ENCODE data around the gene PDGFRB. TPM values are rescaled to one million over a fixed set of nuclear protein-coding genes. Genes with fewer than 3 reads are reported as not detected.

PDGFRB gene
- polyA plus RNA-seq, 4 donors = 130 to 148 (median 143) TPM

DNA sequence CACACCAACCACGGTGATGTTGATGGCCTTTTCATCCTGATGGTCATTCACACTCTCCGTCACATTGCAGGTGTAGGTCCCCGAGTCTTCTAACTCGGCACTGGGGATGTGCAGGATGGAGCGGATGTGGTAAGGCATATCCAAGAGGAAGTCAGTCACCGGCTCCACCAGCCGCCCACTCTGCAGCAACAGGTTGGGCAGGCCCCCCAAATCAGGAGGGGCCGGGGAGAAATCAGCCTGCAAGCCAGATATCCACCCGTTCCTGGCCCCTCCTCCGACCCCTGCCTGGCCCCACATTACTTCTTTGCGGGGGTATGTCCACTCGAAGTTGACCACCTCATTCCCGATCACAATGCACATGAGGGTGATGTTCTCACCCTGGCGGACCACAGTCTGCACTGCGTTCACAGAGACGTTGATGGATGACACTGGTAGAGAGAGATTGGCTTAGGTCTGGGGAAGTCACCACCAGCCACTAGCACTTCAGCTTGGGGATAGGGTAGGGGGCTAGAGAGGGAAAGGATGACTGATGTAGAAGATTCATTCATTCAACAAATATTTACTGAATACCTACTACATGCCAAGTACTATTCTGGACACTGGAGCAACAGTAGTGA lies 22.0 kb downstream of the PDGFRB start:
- no peak for DNase-seq (ENCODE audit: low read depth in 4 of 4, low spot score in 2 of 4)

DNA sequence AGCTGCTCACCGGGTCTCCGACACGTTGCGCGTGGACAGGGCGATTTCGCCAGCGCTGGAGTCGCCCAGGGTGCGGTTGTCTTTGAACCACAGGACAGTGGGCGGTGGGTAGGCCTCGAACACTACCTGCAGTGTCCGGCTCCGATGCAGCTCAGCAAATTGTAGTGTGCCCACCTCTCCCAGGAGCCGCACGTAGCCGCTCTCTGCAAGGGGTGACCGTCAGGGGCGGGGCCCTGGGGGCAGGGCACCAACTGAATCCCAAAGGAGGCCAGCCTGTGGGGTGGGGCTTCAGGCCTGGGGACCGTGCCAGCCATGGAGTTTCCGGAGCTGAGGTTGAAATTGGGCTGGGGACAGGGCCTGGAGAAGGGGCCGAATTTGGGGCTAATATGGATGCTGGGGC lies 22.9 kb downstream of the PDGFRB start:
- no peak for DNase-seq (ENCODE audit: low read depth in 4 of 4, low spot score in 2 of 4)

GRCh38 chr5:150131978-150132694 lies 23.5 kb downstream of the PDGFRB start:
- no peak for DNase-seq (ENCODE audit: low read depth in 4 of 4, low spot score in 2 of 4)

- DNase-seq (ENCODE audit: low read depth in 4 of 4, low spot score in 2 of 4) = no peak
These were observed 24.2 kb downstream of the PDGFRB start for GRCh38 chr5:150131461-150131860.

DNA sequence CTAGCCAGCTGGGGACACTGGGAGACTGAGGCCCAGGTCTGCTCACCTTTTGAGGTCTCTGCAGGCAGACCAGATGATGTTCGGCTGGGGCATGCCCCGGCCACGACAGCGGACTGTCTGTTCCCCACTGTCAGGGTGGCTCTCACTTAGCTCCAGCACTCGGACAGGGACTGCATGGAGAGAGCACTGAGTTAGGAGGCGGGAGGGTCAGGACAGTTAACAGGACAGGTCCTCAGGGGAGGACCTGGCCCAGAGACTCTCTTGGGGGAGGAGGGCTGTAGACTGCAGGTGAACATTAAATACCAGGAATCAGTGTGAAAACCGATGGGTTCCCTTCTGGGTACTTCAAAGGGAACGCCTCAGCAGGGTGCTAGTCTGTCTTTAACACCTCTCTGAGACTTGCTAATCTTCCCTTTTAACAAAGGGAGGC lies 25.1 kb downstream of the PDGFRB start:
- DNase-seq (ENCODE audit: low read depth in 4 of 4, low spot score in 2 of 4) = no peak

- DNase-seq (ENCODE audit: low read depth in 4 of 4, low spot score in 2 of 4) = no peak
These were observed 25.7 kb downstream of the PDGFRB start for GRCh38 chr5:150129813-150130492.

GRCh38 chr5:150129454-150129812 lies 26.2 kb downstream of the PDGFRB start:
- no peak for DNase-seq (ENCODE audit: low read depth in 4 of 4, low spot score in 2 of 4)

DNA sequence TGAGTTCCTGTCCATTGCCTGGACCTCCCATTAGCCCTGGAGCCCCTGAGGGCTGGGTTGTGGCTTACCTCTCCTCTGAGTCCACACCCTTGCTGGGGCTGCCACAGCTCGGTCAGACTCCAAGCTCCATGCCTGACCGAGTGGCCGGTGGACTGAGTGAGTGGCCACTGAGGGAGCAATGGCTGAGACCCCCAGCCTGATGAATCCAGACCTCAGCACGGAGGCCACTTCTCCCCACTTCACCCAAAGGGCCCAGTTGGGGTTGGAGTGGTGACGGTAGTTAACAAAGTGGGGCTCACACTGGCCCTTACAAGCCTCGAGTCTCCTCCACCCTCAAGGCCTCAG lies 28.8 kb downstream of the PDGFRB start:
- DNase-seq (ENCODE audit: low read depth in 4 of 4, low spot score in 2 of 4) = no peak

GRCh38 chr5:150126199-150126920 lies 29.3 kb downstream of the PDGFRB start:
- DNase-seq (ENCODE audit: low read depth in 4 of 4, low spot score in 2 of 4) = no peak

GRCh38 chr5:150125334-150125733 lies 30.3 kb downstream of the PDGFRB start:
- no peak for DNase-seq (ENCODE audit: low read depth in 4 of 4, low spot score in 2 of 4)

DNA sequence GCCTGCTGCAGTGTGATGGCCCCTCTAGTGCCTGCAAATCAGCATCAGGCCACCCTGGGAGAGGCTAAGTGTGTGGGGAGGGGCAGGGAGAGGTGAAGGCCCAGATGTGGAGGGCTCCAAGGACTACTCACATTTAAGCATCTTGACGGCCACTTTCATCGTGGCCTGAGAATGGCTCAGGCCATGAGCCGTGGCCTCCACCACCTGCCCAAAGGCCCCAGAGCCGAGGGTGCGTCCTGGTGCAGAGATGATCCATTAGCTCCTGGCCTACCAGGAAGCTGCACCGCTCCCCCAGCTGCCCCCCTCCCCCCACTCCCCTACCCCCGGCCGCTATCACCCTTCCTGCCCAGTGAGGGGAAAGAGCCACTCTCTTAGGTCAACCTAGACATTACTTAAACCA lies 31.0 kb downstream of the PDGFRB start:
- DNase-seq (ENCODE audit: low read depth in 4 of 4, low spot score in 2 of 4) = no peak

DNA sequence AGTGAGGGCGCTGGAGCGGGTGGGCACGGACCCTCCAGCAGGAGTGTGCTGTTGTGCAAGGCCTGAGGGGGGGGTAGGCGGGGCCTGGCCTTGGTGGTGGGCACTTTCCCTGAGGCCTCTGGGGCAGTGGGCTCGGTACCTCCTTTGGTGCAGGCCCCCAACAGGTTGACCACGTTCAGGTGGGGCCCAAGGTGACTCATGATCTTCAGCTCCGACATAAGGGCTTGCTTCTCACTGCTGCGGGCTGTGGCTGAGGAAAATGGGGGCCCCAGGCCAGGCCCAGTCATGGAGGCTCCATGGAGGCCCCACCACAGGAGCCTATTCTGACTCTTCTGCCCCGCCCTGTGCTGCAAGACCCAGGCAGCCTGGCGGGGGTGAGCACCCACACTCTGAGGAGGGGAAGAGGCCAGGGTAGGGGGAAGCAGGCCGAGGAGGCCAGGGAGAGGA lies 31.5 kb downstream of the PDGFRB start:
- DNase-seq (ENCODE audit: low read depth in 4 of 4, low spot score in 2 of 4) = no peak

- no peak for DNase-seq (ENCODE audit: low read depth in 4 of 4, low spot score in 2 of 4)
These were observed 32.1 kb downstream of the PDGFRB start for GRCh38 chr5:150123542-150123941.

DNA sequence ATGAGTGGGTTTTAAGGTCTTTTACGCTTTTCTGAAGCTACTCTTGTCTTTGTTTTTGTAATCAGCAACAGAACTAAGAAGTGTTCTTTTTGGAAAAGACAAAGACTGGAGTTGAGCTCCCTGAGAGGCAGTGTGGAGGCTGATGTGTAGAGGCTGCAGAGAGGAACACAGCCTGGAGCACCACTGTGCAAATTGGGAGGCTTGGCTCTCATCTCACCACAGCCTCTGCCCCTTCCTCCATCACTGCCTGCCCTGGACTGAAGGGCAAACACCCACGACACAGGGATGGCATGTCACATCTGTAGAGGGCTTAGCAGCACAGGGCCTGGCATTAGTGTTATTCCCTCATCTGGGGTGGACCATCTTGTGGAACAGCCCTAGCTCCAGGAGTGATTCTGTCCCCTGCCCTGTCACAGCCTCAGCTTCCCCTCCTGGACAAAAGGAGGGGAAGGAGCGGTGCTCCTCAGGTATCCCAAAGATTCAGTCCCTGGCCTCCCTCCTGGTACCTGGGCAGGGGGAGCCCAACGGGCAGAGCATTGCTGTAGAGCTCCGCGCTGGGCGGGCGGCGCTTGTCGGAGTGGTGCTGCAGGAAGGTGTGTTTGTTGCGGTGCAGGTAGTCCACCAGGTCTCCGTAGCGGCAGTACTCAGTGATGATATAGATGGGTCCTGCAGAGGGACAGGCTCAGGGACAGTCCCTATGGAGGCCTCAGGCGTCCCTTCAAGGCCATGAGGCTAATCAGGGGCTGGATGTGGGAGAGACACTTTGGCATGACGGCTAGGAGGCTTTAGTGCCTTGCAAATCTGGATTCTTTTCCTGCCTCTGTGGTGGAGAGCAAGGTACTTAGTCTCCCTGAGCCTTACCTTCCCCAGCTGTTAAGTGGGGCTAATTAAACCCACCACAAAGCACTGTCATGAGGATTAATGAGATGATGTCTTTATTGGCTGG lies 32.8 kb downstream of the PDGFRB start:
- DNase-seq (ENCODE audit: low read depth in 4 of 4, low spot score in 2 of 4) = no peak

DNA sequence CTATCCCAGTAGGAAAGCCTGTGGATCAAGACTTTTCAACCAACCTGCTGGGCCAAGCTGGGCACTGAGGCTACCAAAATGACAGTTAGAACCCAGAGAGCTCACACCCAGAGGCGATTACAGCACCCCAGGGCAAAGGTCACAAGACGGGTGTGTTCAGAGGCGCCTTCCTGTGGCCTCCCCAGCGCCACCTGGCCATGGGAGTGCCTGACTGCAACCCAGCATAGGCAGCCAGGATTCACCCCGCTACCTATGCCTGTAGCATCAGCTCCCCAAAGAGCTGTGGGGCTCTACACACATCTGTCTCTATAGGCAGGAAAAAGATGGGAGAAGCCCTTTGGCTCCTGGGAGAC lies 33.5 kb downstream of the PDGFRB start:
- no peak for DNase-seq (ENCODE audit: low read depth in 4 of 4, low spot score in 2 of 4)

GRCh38 chr5:150121448-150122157 lies 34.0 kb downstream of the PDGFRB start:
- no peak for DNase-seq (ENCODE audit: low read depth in 4 of 4, low spot score in 2 of 4)

DNA sequence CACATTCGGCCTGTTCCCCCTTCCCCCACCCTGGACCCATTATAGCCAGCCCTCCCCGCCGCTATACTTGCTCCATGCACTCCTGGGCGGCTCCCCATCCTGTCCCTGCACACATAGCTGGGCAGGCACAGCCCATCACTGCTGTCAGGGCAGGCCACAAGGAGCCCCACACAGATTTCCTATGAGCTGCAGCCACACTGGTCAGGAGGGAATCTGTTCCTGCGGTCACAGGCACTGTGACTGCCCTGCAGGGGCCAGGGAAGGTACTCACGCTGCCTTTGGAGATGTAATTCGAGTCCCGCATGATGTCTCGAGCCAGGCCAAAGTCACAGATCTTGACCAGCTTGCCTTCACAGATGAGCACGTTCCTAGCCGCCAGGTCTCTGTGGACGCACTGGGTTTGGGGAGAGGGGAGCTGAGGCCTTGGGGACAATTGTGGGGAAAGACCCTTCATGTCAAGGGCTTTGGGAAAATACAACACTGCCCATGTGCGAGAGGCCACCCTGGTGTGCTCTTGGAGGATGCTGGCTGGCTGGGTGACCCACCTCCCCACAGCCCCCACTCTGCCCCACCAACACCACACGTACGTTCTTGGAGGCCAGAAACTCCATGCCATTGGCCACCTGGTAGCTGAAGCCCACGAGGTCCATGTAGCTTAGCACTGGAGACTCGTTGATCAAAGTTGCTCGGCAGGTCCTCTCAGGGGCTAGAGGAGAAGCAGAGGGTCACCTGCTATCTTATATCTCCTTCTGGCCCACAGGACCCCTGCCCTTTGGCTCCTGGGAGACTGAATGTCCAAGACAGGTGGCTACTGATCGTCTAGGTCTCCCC lies 34.8 kb downstream of the PDGFRB start:
- DNase-seq (ENCODE audit: low read depth in 4 of 4, low spot score in 2 of 4) = no peak

DNA sequence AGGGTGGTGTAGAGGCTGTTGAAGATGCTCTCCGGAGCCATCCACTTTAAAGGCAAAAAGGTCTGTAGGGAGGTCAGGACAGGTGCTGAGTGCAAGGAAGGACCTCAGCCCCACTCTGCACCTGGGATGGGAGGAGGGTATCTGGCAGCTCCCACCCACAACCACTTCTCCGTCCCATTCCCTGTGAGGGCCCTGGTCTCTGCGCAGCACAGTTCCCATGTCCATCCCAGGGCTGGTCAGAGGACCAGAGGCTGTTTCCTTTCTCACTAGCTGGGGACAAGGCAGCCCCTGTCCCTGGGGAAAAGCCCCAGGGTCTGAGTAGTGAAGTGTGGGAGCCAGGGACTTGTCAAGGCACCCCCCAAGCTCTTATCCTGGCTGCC lies 35.6 kb downstream of the PDGFRB start:
- no peak for DNase-seq (ENCODE audit: low read depth in 4 of 4, low spot score in 2 of 4)

Measured in left renal cortex interstitium (tissue), 4 donors.